BJ (cell line): Measurements from ENCODE around the gene EPPIN. TPM values are rescaled to one million over a fixed set of nuclear protein-coding genes. Genes with fewer than 3 reads are reported as not detected.
"Not testable (repeated sequence)": the region's sequence is repeated elsewhere in the genome, so short reads cannot be mapped to it uniquely, and the experiment has no call there.

ENCODE experiments used
- CTCF ChIA-PET: fragments of 350-600 bp; formaldehyde crosslinking; extraction: SDS; loops from one replicate; lab custom pipeline; 2021; ENCODE audit warnings: antibody characterized with exemption, inconsistent platforms; lab: Yijun Ruan, JAX
- POLR2A ChIA-PET: fragments of 300-600 bp; sonication (Branson Sonifier 250); formaldehyde crosslinking; extraction: SDS; loops from one replicate; lab custom pipeline; 2021; ENCODE audit warnings: antibody characterized with exemption; lab: Charles Lee
- DNase-seq: peaks from one replicate; pipeline ENCODE4 v3.0.0-alpha.2; 2011; ENCODE audit warnings: low read depth
- H3K27me3 ChIP-seq: 2 replicates; pipeline ENCODE4 v1.6.0; 2011; ENCODE audit warnings: low read length; ENCODE audit not compliant: control insufficient read depth, insufficient read depth
- H3K36me3 ChIP-seq: 2 replicates; pipeline ENCODE4 v1.5.1; 2011; ENCODE audit warnings: low read length; ENCODE audit not compliant: control insufficient read depth, insufficient read depth
- H3K4me3 ChIP-seq: 2 replicates; pipeline ENCODE4 v1.5.1; 2011; ENCODE audit warnings: low read depth, mild to moderate bottlenecking, control low read depth, low read length
- polyA plus RNA-seq: library from polyadenylated mRNA; depleted of rRNA; stranded (reverse); fragments of >200 nt; gene quantifications from 2 replicates; pipeline ENCODE4 v1.2.3, GENCODE V29; 2011
- TF ChIP-seq, protein P1 (sequence below): IDR thresholded peaks from 2 replicates; pipeline ENCODE4 v1.5.1; 2011; ENCODE audit warnings: low read depth, mild to moderate bottlenecking, control low read depth, inconsistent platforms, low read length, moderate library complexity; ENCODE audit not compliant: insufficient read depth

Gene EPPIN
- polyA plus RNA-seq, 1 experiment, result not detected

GRCh38 chr20:45588800-45589199 lies 41.6 kb upstream of the EPPIN start:
- TF ChIP-seq, protein P1, sequence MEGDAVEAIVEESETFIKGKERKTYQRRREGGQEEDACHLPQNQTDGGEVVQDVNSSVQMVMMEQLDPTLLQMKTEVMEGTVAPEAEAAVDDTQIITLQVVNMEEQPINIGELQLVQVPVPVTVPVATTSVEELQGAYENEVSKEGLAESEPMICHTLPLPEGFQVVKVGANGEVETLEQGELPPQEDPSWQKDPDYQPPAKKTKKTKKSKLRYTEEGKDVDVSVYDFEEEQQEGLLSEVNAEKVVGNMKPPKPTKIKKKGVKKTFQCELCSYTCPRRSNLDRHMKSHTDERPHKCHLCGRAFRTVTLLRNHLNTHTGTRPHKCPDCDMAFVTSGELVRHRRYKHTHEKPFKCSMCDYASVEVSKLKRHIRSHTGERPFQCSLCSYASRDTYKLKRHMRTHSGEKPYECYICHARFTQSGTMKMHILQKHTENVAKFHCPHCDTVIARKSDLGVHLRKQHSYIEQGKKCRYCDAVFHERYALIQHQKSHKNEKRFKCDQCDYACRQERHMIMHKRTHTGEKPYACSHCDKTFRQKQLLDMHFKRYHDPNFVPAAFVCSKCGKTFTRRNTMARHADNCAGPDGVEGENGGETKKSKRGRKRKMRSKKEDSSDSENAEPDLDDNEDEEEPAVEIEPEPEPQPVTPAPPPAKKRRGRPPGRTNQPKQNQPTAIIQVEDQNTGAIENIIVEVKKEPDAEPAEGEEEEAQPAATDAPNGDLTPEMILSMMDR, result no peak
- POLR2A ChIA-PET, result no interaction called here
- CTCF ChIA-PET, result interaction anchor here (1.3 kb wide), 1 partner anchor 183 kb away, joined by 6 read pairs; no protein-coding TSS in a partner anchor
- Histone ChIP-seq H3K4me3 (no peak overlapping the region), H3K27me3 (no peaks in the 10 kb centered on the region; the same call in 1 of the 2 replicates), H3K36me3 (no peaks in the 10 kb centered on the region)
- no peak for DNase-seq

DNA sequence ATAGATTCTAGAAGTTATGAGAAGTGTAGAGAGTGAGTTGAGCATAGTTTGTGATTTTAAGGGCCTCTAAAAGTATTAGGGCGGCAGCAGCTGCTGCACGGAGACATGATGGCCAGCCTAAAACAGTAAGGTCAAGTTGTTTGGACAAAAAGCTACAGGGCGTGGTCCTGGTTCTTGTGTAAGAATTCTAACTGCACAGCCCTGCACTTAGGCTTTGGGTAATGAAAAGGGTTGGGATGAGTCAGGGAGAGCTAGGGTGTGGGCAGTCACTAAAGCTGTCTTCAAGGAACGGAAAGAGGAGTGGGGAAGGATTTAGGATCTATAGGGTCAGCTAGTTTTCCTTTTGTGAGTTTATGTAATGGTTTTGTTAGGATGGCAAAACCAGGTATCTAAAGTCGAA lies 38.8 kb upstream of the EPPIN start:
- H3K36me3 ChIP-seq, DNase-seq, POLR2A ChIA-PET, H3K27me3 ChIP-seq, H3K4me3 ChIP-seq: not testable (repeated sequence)
- CTCF ChIA-PET, result interaction anchor here (1.6 kb wide), 1 partner anchor 185 kb away, joined by 7 read pairs; no protein-coding TSS in a partner anchor

- POLR2A ChIA-PET, H3K27me3 ChIP-seq, CTCF ChIA-PET, DNase-seq, H3K4me3 ChIP-seq, H3K36me3 ChIP-seq: not testable (repeated sequence)
Measured at GRCh38 chr20:45584294-45584693, 37.1 kb upstream of the EPPIN start.

DNA sequence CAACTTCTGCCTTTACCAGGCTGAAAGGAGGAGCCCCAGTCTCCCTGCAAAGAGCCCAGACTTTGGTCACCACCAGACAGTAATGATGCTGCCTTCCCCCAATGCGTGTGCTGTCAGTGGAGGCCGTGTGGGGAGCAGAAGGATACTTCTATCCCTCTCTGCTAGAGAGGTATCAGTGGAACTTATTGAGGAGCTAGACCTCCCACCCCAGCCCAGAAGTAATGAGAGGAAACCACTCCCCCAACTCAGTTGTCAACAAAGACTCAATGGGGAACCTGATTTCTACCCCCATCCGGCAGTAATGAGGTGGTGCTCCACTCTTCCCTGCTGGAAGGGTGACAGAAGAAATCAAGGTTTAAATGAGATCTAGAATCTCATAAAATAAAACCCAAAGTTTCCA lies 36.3 kb upstream of the EPPIN start:
- H3K27me3 ChIP-seq, result peaks cover 4% of the 10 kb centered on the region
- no peak overlapping the region for H3K4me3 ChIP-seq
- TF ChIP-seq, protein P1, result no peak
- ChIA-PET CTCF (interaction anchor here (2.0 kb wide), 1 partner anchor 188 kb away, joined by 8 read pairs; no protein-coding TSS in a partner anchor), POLR2A (no interaction called here)
- DNase-seq, result no peak
- H3K36me3 ChIP-seq, result no peaks in the 10 kb centered on the region

DNA sequence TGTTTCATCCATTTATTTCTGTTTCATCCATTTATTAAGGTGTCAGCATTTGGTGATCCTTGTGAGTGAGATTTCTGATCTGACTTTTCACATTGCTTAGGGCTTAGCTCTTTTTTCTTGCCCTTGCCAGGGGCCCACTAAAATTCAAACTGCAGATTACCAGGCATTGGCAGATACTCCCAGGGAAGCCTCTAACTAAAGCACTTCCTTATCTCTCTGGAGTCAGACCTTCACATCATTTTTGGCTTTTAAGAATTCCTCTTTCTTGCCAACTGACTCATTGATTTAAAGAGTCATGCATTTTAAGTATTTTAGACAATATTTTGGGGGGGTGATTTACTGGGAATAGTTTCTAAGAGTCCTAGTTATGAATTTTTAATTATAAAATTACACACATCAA lies 34.5 kb upstream of the EPPIN start:
- CTCF ChIA-PET, result no interaction called here

DNA sequence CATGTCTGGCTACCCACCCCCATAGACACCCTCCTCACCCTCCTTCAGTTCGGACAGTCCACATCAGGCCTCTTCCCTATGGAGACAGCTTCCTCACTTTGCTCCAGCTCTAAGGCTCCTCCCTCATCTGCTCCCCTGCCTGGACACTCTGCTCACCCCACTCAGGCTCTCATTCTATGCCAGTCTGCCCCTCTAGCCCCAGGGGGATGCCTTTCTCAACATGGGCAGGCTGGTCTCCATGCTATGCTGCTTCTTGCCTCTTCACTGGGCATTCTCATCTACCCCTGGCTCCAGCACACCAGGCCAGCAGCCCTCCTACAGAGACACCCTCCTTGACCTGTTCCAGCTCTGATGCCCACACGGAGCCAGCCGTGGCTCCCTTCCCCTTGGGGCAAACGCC lies 32.0 kb upstream of the EPPIN start, which contains the start of gene WFDC8:
WFDC8 (minus strand) TSS at position 101 of the 400 bp plus-strand sequence; CDS start at position 64, 37 bp downstream.
- POLR2A ChIA-PET, result no interaction called here
- CTCF ChIA-PET, result interaction anchor here (1.1 to 1.4 kb wide), 2 partner anchors 191 to 192 kb away, joined by 3 to 5 read pairs; no protein-coding TSS in a partner anchor
- no peaks in the 10 kb centered on the region for H3K36me3 ChIP-seq
- peaks cover 4% of the 10 kb centered on the region for H3K27me3 ChIP-seq
- DNase-seq, result no peak
- TF ChIP-seq, protein P1, result no peak
- H3K4me3 ChIP-seq, result no peak within 1 kb of the TSS

More for the DNA sequence above, 34.5 kb upstream of the EPPIN start:
- no peaks in the 10 kb centered on the region for H3K36me3 ChIP-seq
- H3K4me3 ChIP-seq, result no peak overlapping the region
- POLR2A ChIA-PET, result no interaction called here
- peaks cover 4% of the 10 kb centered on the region for H3K27me3 ChIP-seq
- no peak for DNase-seq
- TF ChIP-seq, protein P1, result no peak
